Measurements from ENCODE around the gene HIPK3. TPM values are rescaled to one million over a fixed set of nuclear protein-coding genes. Genes with fewer than 3 reads are reported as not detected.

Gene HIPK3
- polyA plus RNA-seq (12.4 and 25.5 TPM in 2 replicates), polyA minus RNA-seq (214 and 225 TPM in 2 replicates)

- peak; percentile 71 for TF ChIP-seq POLR2AphosphoS5 (IDR thresholded peaks at IDR 0.05)
- no peak for TF ChIP-seq EZH2 (IDR thresholded peaks at IDR 0.05; ENCODE audit: borderline replicate concordance, insufficient read depth, low read length, poor library complexity, severe bottlenecking)
- peak; percentile 37 for TF ChIP-seq RAD21 (conservative IDR thresholded peaks at IDR 0.05)
- TF ChIP-seq TAF1 (IDR thresholded peaks at IDR 0.05; ENCODE audit: low read depth), result no peak
- TF ChIP-seq MXI1 (conservative IDR thresholded peaks at IDR 0.05; ENCODE audit: poor library complexity, severe bottlenecking), result peak; percentile 16
- TF ChIP-seq CTCF (IDR thresholded peaks at IDR 0.05; ENCODE audit: poor library complexity, severe bottlenecking), result peak; percentile 72
- TF ChIP-seq REST (IDR thresholded peaks at IDR 0.05; ENCODE audit: borderline replicate concordance), result peak; percentile 73
- no peak for TF ChIP-seq EP300 (conservative IDR thresholded peaks at IDR 0.05; ENCODE audit: poor library complexity, severe bottlenecking)
- Histone ChIP-seq H3K4me2 (ENCODE audit: low read length) (peak within 1 kb of the TSS; percentile 86), H3K9me3 (ENCODE audit: low read length) (no peaks in the 10 kb centered on the region), H3K79me2 (replicated peaks; ENCODE audit: insufficient read depth, low read length) (peaks cover 33% of the 10 kb centered on the region), H3K4me3 (ENCODE audit: low read length) (peak within 1 kb of the TSS; percentile 76), H2AFZ (ENCODE audit: low read depth, low read length) (peak within 1 kb of the TSS; percentile 89), H4K20me1 (ENCODE audit: insufficient read depth) (peaks cover 3% of the 10 kb centered on the region), H3K36me3 (ENCODE audit: insufficient read depth, low read length) (no peaks in the 10 kb centered on the region), H3K27me3 (ENCODE audit: insufficient read depth, low read depth, low read length) (no peaks in the 10 kb centered on the region), H3K27ac (ENCODE audit: low read length) (peak within 1 kb of the TSS; percentile 97), H3K9me2 (ENCODE audit: insufficient read depth, low read length) (no peaks in the 10 kb centered on the region), H3F3A (ENCODE audit: insufficient read depth, low read length, poor library complexity, severe bottlenecking) (peaks cover 6% of the 10 kb centered on the region), H3K9ac (ENCODE audit: low read length) (peak within 1 kb of the TSS; percentile 99)
Measured at GRCh38 chr11:33257160-33257896, at the start of gene HIPK3. Gene HIPK3, plus strand, starts transcription at chr11:33257381.

GRCh38 chr11:33207408-33207985, 49.7 kb upstream of the HIPK3 start:
- Histone ChIP-seq H3K9me3 (ENCODE audit: low read length) (no peaks in the 10 kb centered on the region), H2AFZ (ENCODE audit: low read depth, low read length) (no peak overlapping the region), H3F3A (ENCODE audit: insufficient read depth, low read length, poor library complexity, severe bottlenecking) (no peaks in the 10 kb centered on the region), H3K27me3 (ENCODE audit: insufficient read depth, low read depth, low read length) (no peaks in the 10 kb centered on the region), H3K9me2 (ENCODE audit: insufficient read depth, low read length) (no peaks in the 10 kb centered on the region), H3K4me3 (ENCODE audit: low read length) (no peak overlapping the region), H3K27ac (ENCODE audit: low read length) (no peak overlapping the region), H4K20me1 (ENCODE audit: insufficient read depth) (no peaks in the 10 kb centered on the region), H3K4me2 (ENCODE audit: low read length) (no peak overlapping the region), H3K79me2 (replicated peaks; ENCODE audit: insufficient read depth, low read length) (no peaks in the 10 kb centered on the region), H3K36me3 (ENCODE audit: insufficient read depth, low read length) (no peaks in the 10 kb centered on the region), H3K9ac (ENCODE audit: low read length) (no peak overlapping the region)
- TF ChIP-seq RAD21 (conservative IDR thresholded peaks at IDR 0.05), result no peak
- no peak for TF ChIP-seq REST (IDR thresholded peaks at IDR 0.05; ENCODE audit: borderline replicate concordance)

Measured in neural cell (in vitro differentiated cells).